NCI-H510A (cell line): Measurements from ENCODE around the gene IPPK.

Experiments used
- DNase-seq: peaks from one replicate; lab custom pipeline; 2025; lab: John Stamatoyannopoulos, UW

IPPK gene

DNA sequence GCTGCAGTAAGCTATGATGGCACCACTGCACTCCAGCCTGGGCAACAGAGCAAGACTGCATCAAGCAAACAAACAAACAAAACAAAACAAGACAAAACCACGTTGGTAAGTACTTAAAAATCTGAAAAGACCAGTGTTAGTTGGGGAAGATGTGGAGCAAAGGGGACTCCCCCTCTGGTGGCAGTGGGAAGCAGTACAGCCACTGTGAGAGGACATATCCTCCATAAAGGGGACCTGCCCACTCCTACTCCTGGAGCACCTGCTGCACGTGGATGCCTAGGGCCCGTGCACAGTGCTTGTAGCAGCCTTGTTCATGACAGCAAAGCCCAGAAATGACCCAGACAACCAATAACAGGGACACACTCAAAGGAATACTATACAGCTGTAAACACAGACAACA is 17.0 kb upstream of the IPPK start:
- DNase-seq: no peak

DNA sequence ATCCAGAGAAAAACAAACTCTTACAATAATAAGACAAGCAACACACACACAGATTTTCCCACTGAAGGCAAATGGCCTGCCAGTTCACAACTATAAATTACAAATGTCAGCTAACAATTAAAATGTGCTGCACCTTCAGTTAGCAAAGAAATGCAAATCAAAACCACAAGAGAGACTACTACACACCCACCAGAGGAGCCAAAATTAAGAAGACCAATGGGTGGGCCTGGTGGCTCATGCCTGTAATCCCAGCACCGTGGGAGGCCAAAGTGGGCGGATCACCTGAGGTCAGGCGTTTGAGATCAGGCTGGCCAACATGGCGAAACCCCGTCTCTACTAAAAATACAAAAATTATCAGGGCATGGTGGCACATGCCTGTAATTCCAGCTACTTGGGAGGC is 15.1 kb upstream of the IPPK start:
- no peak for DNase-seq

- DNase-seq: no peak
These were observed 12.3 kb upstream of the IPPK start for GRCh38 chr9:92682269-92682668.

DNA sequence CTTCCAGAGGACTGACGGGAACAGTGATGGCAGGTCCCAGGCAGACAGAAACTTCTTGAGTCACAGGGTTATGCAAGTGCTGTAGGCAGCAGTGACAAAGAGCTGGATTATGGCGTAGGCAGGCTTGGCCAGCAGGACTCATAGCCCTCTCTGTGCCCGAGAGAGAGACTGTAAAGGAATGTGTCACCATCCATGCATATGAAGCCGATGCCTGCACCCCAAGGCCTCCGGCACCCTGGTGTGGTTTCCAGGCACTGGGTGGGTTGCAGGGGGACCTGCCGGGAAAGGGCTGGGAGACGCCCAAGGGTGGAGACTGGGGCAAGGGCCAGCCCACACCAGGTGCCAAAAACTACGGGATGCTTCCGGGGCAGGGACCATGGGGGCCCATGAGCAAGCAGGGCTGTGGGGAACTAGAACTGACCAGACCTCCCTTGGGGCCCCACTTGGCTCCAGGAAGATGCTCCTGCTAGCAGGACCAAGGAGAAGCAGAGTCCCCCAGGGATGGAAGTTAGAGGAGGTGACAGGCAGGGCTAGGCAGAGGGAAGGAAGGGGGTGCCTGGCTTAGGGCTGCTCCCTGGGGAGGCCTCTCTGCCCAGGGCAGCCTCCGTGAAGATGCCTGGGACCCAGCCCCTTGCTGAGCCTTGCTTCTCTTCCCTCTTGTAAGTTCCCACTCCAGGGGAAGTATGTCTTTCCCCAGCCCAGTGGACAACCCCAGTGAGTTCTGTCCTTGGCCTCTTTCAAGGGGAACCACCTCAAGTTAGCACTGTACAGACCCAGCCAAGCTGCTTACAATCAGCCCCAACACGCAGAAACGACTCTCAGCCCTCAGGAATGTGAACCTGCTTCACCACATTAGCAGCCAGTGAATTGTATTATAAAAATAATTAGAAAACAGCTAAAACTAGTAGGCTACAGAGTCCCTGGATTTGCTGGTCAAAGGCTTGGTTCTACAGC is 10.5 kb upstream of the IPPK start:
- DNase-seq: no peak

DNA sequence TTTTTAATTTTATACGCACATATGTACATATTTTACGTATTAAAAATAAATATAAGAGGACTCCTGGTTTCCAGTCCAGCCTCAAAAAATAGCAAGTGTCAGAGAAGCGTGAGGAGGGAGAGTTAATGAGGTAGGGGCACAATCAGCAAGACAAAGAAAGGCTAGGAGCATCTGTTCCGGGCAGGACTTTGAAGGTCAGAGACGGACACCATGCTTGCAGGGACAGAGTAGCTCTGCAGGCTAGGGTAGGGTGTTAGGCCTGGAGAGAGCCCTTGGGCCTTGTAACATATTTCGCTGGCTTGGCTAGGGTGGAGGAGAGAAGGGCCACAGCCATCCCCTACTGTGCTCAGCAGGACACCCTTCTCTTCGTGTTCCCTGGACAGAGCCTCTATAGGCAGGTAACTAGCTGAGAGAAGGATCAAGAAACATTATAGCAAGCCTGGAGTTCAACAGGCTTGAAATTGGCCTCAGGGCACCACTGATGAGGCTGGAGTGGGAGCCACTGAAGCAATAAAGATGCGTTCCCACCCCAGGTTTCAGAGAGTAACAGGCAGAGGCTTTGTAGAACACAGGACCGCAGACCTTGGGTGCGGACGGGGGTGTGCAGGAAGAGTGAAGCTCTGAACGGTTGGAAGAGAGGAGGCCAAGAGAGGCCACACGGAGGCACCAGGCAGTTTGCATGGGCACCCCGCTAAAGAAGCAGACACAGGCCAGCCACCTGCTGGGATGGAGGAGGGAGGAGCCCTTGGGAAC is 9.7 kb upstream of the IPPK start:
- no peak for DNase-seq

- no peak for DNase-seq
These were observed 1.4 kb upstream of the IPPK start for GRCh38 chr9:92671323-92671722.

DNA sequence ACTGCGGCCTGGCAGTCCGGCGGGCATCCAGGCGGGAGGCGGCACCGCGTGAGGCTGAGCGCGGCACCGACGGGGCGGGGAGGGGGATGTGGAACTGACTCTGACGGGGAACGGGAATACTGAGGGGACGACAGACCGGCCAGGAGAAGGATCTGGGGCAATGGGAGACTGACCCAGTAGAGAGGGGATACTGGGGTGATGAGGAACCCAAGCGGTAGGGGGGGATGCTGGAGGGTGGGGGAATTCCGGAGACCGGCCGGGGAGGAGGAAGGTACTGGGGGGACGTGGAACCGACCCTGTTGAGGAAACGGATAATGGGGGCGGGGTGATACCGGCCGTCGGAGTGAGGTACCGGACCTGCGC is 423 bp downstream of the IPPK start:
- no peak for DNase-seq

GRCh38 chr9:92668746-92669526 is 995 bp downstream of the IPPK start:
- DNase-seq: no peak

DNA sequence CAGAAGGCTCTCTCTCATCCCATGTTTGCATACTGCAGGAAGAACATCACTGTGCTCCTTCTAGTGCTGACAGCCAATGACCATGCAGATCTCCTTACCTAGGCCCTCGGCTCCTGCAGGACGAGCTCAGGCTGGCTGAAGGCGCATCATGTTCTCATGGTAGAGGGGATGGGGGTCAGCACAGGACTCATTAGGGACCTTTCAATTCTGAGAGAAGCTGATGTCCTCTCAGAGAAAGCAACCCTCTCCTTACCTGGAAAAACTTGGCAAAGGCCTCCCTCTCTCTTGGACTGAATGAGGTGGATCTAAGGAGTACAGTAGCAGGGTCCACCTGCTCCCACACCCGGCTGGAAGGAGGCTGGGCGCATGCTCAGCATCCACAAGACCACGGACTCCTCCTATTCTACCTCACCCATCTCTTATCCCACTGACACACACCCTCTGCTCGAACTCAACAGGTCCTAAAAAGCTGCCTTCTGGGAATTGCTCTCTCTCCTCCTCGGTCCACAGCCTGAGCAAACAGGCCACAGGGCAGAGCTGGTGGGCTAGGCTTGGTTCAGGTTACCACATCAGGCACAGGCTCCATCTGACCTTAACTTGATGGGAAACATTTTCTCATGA is 2.9 kb downstream of the IPPK start:
- DNase-seq: no peak

- no peak for DNase-seq
These were observed 3.7 kb downstream of the IPPK start for GRCh38 chr9:92666236-92666635.

GRCh38 chr9:92665836-92666235 is 4.1 kb downstream of the IPPK start:
- no peak for DNase-seq

DNA sequence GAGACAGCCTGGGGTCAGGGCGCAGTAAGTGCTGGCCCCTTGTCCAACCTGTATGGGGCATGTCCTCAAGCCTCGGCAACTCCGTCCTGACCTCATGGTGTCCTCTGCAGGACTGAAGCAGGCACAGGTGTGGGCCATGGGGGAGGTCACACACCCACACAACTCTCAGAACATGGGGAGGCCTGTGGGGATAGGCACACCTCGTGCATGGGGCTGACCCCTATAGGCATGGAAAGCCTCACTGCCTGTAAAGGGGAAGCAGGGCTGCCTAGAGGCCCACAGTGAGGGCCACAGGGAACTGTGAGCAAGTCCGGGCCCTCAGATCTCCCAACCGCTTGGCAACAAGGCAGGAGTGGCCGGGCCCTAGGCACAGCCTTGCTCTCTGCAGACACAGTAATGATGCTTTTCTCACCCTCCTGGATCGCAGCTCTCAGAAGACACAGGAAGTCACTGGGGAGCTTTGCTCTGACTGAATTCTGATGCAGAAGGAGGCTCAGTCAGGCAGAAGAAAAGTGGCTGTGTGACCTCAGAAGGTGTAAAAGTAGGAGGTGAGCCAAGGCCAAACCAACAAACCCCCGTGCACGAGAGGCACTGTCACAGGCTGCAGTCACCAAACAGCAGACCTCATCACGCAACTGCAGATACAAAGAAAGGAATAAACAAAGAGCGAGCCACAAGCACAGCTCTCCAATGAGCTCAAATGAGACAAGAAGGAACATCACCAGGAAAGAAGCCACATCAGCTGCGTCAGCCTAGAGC is 5.4 kb downstream of the IPPK start:
- no peak for DNase-seq

GRCh38 chr9:92663951-92664350 is 6.0 kb downstream of the IPPK start:
- DNase-seq: no peak

- DNase-seq: no peak
These were observed 6.8 kb downstream of the IPPK start for GRCh38 chr9:92663126-92663525.

- DNase-seq: no peak
These were observed 8.2 kb downstream of the IPPK start for GRCh38 chr9:92661743-92662142.

DNA sequence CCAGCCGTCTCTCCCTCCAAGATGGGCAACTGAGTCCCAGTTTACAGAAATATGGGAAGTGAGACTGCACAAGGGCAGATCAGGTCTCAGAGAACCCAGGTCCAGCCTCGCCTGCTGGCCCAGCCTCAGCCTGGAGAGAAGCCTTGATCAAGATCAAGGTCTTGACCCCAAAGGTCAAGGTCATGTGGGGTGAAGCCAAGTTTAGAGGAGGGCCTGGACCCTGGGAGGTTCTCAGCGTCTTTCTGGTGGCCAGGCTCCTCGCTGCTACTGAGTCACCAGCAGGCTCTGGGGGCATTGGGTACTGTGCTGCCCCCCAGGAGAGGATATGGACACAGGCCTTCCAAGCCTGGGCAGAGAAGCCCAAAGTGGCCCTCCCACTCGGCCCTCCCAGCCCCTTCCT is 8.8 kb downstream of the IPPK start:
- no peak for DNase-seq

DNA sequence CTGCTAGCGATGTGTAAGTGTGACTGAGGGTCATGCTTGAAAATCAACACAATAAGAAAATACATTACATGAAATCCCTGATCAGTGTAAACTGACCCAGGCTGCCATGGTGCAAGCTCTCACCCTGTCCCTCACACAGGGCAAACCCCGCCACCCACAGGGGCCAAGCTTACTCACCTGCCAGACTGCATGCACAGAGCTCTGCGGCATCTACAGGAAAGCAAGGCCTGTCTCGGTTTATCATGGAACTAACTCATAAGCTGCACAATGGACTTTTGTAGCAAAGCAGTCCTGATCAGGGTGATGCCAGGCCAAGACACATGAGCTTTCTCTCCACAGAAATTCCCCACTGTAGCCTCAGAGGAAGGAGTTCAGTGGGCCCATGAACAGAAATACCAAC is 9.7 kb downstream of the IPPK start:
- no peak for DNase-seq

DNA sequence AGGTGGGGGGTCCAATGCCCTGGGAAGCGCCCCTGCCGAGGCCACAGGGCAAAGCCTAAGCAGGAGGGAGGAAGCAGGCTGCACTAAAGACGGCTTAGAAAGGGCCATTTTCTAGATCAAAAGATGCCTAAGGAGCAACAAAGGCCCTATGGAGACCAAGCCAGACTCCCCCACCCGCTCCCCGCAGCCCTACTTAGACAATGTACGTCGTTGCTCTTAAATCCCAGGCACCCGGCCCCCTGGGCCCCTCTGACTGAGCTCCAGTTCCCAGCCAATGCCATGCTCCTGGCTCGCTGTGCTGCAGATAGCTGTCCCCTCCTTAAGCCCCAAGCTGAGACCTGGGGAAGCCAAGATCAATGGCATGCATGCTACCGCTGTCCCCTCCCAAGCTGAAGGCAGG is 10.3 kb downstream of the IPPK start:
- DNase-seq: no peak

DNA sequence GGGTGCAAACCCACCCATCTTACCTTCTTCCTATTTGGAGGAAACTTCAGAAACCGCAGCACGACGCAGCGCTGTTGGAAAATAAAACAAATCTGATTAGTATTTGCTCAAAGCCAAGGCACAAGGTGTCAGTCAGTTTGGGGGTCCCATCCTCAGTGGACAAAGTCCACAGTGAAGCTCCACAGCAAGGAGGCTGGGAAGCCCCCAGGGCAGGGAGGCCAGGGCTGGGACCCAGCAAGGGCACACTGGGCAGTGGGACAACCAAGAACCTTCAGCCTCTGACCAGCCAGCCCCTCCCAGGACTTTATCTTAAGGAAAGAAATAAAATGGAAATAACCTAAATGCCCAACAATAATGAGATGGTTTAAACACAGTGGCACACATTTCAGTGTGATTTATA is 11.3 kb downstream of the IPPK start:
- DNase-seq: no peak

DNA sequence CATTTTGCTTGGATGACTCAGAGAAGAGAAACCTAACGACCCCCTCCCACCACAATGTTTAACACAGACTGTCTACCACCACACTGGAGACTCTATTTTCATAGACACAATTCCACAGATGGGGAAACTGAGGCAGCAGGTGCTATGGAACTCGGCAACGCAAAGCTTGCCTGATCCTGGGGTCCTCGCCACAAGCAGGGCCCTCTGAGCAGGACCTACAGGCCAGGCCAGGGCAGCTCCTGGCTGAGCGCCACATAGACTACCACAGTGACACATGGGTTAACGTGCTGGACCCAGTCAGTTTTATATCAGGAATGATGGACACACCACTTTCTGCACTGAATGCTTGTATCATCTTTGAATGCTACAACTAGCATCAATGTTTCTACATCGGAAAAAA is 11.8 kb downstream of the IPPK start:
- no peak for DNase-seq

DNA sequence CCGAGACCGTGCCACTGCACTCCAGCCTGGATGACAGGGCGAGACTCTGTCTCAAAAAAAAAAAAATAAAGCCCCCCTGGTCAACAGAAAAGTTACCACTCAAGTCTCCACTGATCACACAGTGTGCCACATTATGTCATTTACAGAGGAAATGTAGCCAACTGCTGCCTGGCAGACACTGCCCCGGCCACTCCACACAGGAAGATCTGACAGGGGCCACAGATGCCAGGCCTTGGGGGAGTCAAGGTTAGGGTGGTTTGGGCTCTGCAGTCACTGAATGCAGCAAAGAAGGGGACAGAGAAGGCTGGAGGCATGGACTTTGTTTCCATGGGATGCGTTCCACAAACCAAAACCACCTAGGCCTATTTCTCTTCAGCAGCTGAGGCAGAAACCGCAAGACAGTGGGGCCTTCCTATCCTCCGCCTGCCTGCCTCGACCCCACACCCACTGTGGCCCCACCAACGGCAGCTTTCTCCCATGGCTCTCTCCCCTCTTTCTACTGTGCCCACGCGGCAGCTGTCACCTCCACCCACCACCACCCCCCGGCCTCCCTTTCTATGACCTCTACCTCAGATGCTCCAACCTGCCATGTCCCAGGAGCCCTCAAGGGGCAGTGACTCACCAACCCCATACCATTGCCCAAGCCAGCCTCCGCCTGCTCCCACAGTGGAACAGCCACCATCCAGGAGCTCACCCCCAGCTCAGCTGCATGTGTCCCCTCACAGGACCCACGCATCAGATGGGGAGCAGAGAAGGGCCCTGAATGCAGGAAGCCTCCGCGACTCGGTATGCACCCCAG is 12.4 kb downstream of the IPPK start:
- DNase-seq: no peak
